Gastrocnemius medialis (tissue), 4 donors: ENCODE measurements around the gene SMYD3.

Experiments used
- POLR2A ChIP-seq, 2 donors: fragments of 450-650 bp; IDR thresholded peaks; one replicate each; pipeline ENCODE4 v1.6.1; 2017; ENCODE audit warnings: antibody characterized with exemption in 2 of 2, mild to moderate bottlenecking in 2 of 2, moderate library complexity in 2 of 2
- TF ChIP-seq, protein P1 (sequence below), 5 experiments: fragments of 450-650 bp in 3 of 5; fragments of 200-600 bp in 2 of 5; sonication (generic) in 2 of 5; IDR thresholded peaks in 4 of 5; conservative IDR thresholded peaks in 1 of 5; 1 replicate in 4 of 5; 2 replicates in 1 of 5; pipeline ENCODE4 v1.5.1; 2016 to 2019; ENCODE audit warnings: antibody characterized with exemption in 5 of 5, mild to moderate bottlenecking in 3 of 5, moderate library complexity in 3 of 5

DNA sequence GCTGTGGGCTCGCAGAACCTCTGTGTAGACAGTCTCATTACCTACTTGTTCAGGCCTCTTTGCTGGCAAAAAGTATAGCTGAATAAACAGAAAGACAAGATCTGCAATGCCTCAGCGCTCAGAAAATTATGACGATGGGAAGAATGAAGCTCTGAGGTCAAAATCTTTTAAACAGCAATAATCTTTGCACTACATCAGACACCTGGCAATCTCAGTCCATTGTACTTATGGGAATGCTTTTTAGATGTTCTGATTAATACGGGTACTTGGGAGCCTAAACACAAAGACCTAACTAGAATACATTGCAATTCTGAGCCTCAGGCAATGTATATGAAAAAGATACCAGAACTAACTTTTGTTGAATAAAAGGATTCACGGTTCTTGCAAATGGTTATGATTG, 410.7 kb downstream of the SMYD3 start:
- TF ChIP-seq, protein P1, sequence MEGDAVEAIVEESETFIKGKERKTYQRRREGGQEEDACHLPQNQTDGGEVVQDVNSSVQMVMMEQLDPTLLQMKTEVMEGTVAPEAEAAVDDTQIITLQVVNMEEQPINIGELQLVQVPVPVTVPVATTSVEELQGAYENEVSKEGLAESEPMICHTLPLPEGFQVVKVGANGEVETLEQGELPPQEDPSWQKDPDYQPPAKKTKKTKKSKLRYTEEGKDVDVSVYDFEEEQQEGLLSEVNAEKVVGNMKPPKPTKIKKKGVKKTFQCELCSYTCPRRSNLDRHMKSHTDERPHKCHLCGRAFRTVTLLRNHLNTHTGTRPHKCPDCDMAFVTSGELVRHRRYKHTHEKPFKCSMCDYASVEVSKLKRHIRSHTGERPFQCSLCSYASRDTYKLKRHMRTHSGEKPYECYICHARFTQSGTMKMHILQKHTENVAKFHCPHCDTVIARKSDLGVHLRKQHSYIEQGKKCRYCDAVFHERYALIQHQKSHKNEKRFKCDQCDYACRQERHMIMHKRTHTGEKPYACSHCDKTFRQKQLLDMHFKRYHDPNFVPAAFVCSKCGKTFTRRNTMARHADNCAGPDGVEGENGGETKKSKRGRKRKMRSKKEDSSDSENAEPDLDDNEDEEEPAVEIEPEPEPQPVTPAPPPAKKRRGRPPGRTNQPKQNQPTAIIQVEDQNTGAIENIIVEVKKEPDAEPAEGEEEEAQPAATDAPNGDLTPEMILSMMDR (IDR thresholded peaks at IDR 0.05 in 4 of 5, conservative IDR thresholded peaks at IDR 0.05 in 1 of 5) = no peak
- no peak for TF ChIP-seq POLR2A (IDR thresholded peaks at IDR 0.05)
